Activated naive CD8-positive, alpha-beta T cell treated with anti-CD3 and anti-CD28 coated beads, Interleukin-2, amount 50 U/mL, for 24 hours (primary cell): ENCODE measurements around the gene PLEKHA7.

Source experiments
- ATAC-seq: fragments of 150-1000 bp; cut with Tn5 transposase; one replicate; pipeline ENCODE4 v1.10.0; 2021
- DNase-seq: peaks from one replicate; pipeline ENCODE4 v3.0.0; 2021
- H3K27ac Mint-ChIP-seq: one replicate; pipeline ENCODE4 v1.8.0; 2021; ENCODE audit warnings: mild to moderate bottlenecking, mixed read lengths
- H3K27me3 Mint-ChIP-seq: one replicate; pipeline ENCODE4 v1.8.0; 2021; ENCODE audit warnings: mixed read lengths
- H3K36me3 Mint-ChIP-seq: one replicate; pipeline ENCODE4 v1.8.0; 2021; ENCODE audit warnings: low read depth, mixed read lengths
- H3K4me1 Mint-ChIP-seq: one replicate; pipeline ENCODE4 v1.8.0; 2021; ENCODE audit warnings: mixed read lengths
- H3K4me3 Mint-ChIP-seq: one replicate; pipeline ENCODE4 v1.8.0; 2021; ENCODE audit warnings: mild to moderate bottlenecking, moderate library complexity, mixed read lengths
- H3K9me3 Mint-ChIP-seq: one replicate; pipeline ENCODE4 v1.8.0; 2021; ENCODE audit warnings: mixed read lengths

The PLEKHA7 gene

GRCh38 chr11:16956538-16957153, 57.6 kb downstream of the PLEKHA7 start:
- Mint-ChIP-seq H3K9me3 (no peaks in the 10 kb centered on the region), H3K27ac (no peak overlapping the region)
- ATAC-seq: no peak

DNA sequence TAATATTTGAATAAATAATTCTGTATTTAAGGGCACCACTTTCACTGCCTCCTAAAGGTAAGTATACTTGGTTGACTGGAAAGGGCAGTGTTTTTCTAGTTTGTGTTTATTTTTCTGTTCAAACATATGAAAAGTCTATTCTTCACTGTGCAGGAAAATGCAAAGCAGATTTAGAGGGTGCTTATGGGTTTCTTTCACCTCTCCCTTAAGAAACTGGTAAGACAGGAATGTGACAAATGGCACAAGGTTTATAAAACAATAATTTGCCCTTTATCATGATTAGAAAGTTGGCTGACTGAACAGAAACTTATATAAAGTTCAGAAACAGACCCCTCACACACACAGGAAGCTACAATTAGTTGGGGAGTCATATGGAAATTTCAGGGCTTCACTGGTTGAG, 60.6 kb downstream of the PLEKHA7 start:
- Mint-ChIP-seq H3K4me3 (no peak overlapping the region), H3K4me1 (no peaks in the 10 kb centered on the region), H3K9me3 (no peaks in the 10 kb centered on the region), H3K27ac (no peak overlapping the region), H3K36me3 (no peaks in the 10 kb centered on the region), H3K27me3 (no peaks in the 10 kb centered on the region)
- DNase-seq (no peak), ATAC-seq (no peak)

More at GRCh38 chr11:16956538-16957153, 57.6 kb downstream of the PLEKHA7 start:
- Mint-ChIP-seq H3K36me3 (no peaks in the 10 kb centered on the region), H3K4me1 (no peaks in the 10 kb centered on the region), H3K4me3 (no peak overlapping the region), H3K27me3 (no peaks in the 10 kb centered on the region)
- no peak for DNase-seq

DNA sequence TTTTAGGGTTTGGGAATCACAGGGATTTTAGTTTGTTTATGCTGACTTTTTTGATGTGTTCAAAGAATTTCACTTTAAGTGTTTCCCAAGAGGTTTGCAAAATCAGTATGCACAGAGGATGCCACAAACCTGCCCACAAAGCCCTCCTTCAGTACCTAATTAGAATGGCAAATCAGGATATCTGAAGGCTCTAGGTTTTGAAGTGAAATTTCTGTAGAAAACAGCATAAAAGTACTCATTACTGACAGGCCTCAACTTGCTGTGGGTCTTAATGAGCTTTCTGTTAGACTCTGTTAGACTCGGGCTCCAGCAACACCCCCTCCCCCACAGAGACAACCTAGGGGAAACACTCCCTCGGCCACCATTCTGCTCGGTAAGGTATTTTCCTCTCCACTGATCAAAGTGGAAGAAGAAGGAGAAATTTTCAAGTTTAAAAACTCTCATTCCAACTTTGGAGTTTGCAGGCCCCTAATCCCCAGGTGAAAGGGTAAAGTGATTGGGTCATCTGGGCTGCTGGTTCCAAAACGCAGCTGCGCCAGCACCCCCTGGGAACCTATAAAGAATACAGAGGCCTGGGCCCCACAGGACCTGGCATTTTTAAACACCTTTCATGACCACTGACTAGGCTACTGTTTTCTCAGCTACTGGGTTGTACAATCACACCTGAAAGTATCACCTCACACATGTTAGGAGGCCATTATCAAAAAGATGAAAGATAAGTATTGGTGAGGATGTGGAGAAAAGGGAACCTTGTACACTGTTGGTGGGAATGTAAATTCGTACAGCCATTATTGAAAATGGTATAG, 67.5 kb downstream of the PLEKHA7 start:
- no peaks in the 10 kb centered on the region for H3K27me3 Mint-ChIP-seq
- H3K4me3 Mint-ChIP-seq: no peak overlapping the region
- H3K4me1 Mint-ChIP-seq: peaks cover 10% of the 10 kb centered on the region
- H3K36me3 Mint-ChIP-seq: no peaks in the 10 kb centered on the region
- ATAC-seq (peak; percentile 50), DNase-seq (no peak)
- no peaks in the 10 kb centered on the region for H3K9me3 Mint-ChIP-seq
- H3K27ac Mint-ChIP-seq: no peak overlapping the region

- Mint-ChIP-seq H3K4me3 (no peak overlapping the region), H3K9me3 (no peaks in the 10 kb centered on the region), H3K36me3 (no peaks in the 10 kb centered on the region), H3K27ac (no peak overlapping the region), H3K27me3 (no peaks in the 10 kb centered on the region), H3K4me1 (peaks cover 10% of the 10 kb centered on the region)
- peak; percentile 89 for ATAC-seq
- DNase-seq: peak; percentile 61
These were observed 68.3 kb downstream of the PLEKHA7 start for GRCh38 chr11:16945671-16946469.

DNA sequence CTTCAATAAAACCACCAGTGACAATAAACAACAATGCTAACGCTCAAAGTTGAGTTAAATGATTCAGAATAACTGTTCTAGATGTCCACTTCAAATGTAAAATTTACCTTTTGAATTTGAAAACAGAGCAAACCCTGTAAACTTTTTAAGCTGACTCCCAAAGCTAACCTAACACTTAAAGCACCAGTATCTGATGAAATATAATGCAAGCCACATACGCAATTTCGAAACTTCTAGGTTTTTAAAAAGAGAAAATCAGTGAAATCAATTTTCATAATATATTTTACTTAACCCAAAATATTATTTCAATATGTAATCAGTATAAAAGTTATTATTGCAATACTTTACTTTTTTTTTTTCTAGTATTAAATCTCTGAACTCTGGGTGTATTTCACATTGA, 71.3 kb downstream of the PLEKHA7 start:
- Mint-ChIP-seq H3K36me3 (no peaks in the 10 kb centered on the region), H3K4me3 (no peak overlapping the region), H3K4me1 (peaks cover 10% of the 10 kb centered on the region), H3K9me3 (no peaks in the 10 kb centered on the region), H3K27me3 (peaks cover 2% of the 10 kb centered on the region), H3K27ac (no peak overlapping the region)
- DNase-seq (no peak), ATAC-seq (no peak)

DNA sequence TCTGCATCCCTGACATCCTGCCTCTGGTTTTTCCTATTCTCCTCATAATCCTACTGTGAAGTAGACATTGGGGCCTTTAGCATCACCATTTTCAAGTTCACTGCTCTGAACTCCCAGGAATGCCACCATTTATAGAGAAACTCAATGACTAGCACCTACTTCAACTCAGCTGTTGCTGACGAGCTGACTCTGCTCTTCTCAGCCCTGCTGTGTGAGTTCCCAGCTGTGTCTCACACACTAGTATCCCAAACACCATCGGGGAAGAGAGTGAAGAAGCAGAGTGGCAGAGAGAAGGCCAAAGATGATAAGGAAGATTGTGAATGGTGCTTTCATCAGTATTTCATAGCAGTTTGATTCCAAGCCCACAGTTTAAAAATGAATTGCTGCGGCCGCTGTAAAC, 71.9 kb downstream of the PLEKHA7 start:
- H3K4me3 Mint-ChIP-seq: no peak overlapping the region
- ATAC-seq (no peak), DNase-seq (no peak)
- peaks cover 2% of the 10 kb centered on the region for H3K27me3 Mint-ChIP-seq
- H3K36me3 Mint-ChIP-seq: no peaks in the 10 kb centered on the region
- H3K4me1 Mint-ChIP-seq: peaks cover 10% of the 10 kb centered on the region
- no peak overlapping the region for H3K27ac Mint-ChIP-seq
- no peaks in the 10 kb centered on the region for H3K9me3 Mint-ChIP-seq

DNA sequence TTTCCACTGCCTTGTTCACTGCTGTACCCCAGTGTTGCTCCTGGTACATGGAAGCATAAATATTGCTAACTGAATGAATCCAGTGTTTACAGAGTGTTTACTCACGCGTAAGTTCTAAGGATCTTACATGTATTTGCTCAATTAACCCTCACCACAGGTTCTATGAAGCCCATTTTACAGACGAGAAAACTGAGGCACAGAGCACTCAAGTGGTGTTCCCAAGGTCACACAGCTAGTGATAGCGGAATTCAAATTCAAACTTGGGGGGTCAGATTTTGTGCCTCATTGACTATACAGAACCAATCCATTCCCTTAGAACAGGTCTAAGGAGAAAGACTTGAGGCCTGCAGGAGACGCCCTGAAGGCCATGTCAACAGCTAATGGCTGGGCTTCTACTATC, 72.3 kb downstream of the PLEKHA7 start:
- ATAC-seq (no peak), DNase-seq (no peak)
- H3K4me3 Mint-ChIP-seq: no peak overlapping the region
- H3K9me3 Mint-ChIP-seq: no peaks in the 10 kb centered on the region
- H3K36me3 Mint-ChIP-seq: no peaks in the 10 kb centered on the region
- peaks cover 2% of the 10 kb centered on the region for H3K27me3 Mint-ChIP-seq
- H3K27ac Mint-ChIP-seq: no peak overlapping the region
- peaks cover 9% of the 10 kb centered on the region for H3K4me1 Mint-ChIP-seq

DNA sequence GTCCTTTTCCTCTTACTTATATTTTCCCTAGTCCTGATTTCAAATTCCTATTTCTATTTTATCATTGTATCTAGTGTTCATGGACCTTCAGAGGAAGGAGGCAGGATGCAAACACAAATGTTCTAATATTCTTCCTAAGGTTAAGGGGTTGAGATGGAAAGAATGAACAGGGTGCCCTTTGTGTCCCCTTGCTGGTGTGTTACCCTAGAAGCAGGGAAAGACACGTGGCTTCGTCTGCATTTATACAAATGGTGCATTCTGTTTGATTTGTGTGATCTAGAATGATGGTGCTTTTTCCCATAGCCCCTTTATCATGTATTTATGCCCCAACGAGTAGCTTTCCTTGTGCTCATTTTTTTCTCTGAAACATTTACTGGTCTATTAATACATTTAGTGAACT, 76.2 kb downstream of the PLEKHA7 start:
- no peaks in the 10 kb centered on the region for H3K36me3 Mint-ChIP-seq

DNA sequence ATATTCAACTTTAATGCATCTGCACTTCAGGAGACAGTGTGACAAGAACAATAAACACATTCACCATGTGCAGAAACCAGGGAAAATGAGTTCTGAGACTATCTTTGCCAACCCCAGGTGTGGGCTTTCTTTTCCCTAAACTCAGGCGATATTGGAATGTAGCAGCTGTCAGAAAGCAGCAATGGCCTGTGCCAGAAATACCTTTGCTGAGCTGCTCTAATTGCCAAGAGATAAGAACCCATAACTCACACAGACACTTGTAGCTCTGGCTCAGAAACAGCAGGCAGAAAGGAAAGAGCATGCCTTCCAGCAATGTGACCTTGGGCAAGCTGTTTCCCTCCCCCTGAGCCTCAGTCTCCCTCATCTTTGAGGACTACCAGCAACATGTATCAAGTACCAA, 77.6 kb downstream of the PLEKHA7 start:
- H3K27ac Mint-ChIP-seq: no peak overlapping the region
- ATAC-seq (no peak), DNase-seq (no peak)
- H3K36me3 Mint-ChIP-seq: no peaks in the 10 kb centered on the region
- H3K9me3 Mint-ChIP-seq: no peaks in the 10 kb centered on the region
- no peak overlapping the region for H3K4me3 Mint-ChIP-seq
- peaks cover 18% of the 10 kb centered on the region for H3K27me3 Mint-ChIP-seq
- peaks cover 5% of the 10 kb centered on the region for H3K4me1 Mint-ChIP-seq

More for the DNA sequence above, 76.2 kb downstream of the PLEKHA7 start:
- peaks cover 16% of the 10 kb centered on the region for H3K27me3 Mint-ChIP-seq
- ATAC-seq: no peak
- no peak overlapping the region for H3K4me3 Mint-ChIP-seq
- no peak for DNase-seq
- no peak overlapping the region for H3K27ac Mint-ChIP-seq
- H3K9me3 Mint-ChIP-seq: no peaks in the 10 kb centered on the region
- H3K4me1 Mint-ChIP-seq: peaks cover 5% of the 10 kb centered on the region

- DNase-seq (peak; percentile 32), ATAC-seq (no peak)
These were observed 78.5 kb downstream of the PLEKHA7 start for GRCh38 chr11:16935518-16936302.

DNA sequence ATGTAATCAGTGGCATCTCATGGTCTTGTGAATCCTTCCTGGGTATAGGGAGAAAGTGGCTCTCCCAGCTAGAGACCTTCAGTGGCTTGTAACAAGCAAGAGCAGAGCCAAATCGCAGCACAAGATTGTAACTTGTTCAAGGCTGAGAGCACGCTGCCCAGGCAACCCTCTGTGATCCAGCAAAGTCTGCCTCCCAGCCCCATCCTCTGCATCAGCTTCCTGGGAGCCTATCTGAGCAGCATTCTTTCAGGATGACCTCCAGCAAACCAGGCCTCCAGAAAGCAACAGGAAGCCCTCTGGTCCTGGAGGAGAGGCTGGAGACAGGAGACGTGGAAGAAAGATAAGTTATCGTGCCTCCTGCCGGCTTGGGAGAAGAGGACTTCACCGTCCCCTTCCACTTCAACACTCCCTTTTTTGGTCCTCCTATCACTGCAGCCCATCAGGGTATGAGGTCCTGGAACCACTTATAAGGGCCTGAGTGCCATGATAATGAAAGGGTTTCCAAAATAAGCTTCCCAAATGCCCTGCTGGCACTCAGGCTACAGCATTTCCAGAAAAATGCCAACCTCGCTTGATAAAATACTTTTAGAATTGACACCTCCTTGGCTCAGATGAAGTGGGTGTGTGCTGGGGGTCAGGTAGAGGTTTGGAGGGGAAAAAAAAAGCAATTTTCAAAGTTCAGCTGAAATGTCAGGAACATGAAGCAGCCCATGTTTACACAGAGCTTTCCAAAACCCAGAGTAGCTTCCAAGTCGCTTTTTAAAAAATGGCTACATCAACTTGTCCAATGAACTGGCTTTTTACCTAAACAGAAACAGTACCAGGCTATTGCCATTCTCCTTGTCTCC, 80.2 kb downstream of the PLEKHA7 start:
- H3K27ac Mint-ChIP-seq: no peak overlapping the region

More at GRCh38 chr11:16935518-16936302, 78.5 kb downstream of the PLEKHA7 start:
- H3K4me1 Mint-ChIP-seq: peaks cover 5% of the 10 kb centered on the region
- H3K9me3 Mint-ChIP-seq: no peaks in the 10 kb centered on the region
- peaks cover 20% of the 10 kb centered on the region for H3K27me3 Mint-ChIP-seq
- H3K36me3 Mint-ChIP-seq: no peaks in the 10 kb centered on the region
- peak overlapping the region; percentile 27 for H3K27ac Mint-ChIP-seq
- no peak overlapping the region for H3K4me3 Mint-ChIP-seq

GRCh38 chr11:16933291-16933690, 80.9 kb downstream of the PLEKHA7 start:
- peaks cover 23% of the 10 kb centered on the region for H3K27me3 Mint-ChIP-seq
- no peak for ATAC-seq
- no peaks in the 10 kb centered on the region for H3K9me3 Mint-ChIP-seq
- peaks cover 5% of the 10 kb centered on the region for H3K4me1 Mint-ChIP-seq
- H3K36me3 Mint-ChIP-seq: no peaks in the 10 kb centered on the region
- DNase-seq: no peak
- H3K27ac Mint-ChIP-seq: no peak overlapping the region
- H3K4me3 Mint-ChIP-seq: no peak overlapping the region

More for the DNA sequence above, 80.2 kb downstream of the PLEKHA7 start:
- H3K27me3 Mint-ChIP-seq: peaks cover 21% of the 10 kb centered on the region
- no peaks in the 10 kb centered on the region for H3K9me3 Mint-ChIP-seq
- H3K36me3 Mint-ChIP-seq: no peaks in the 10 kb centered on the region
- no peak for DNase-seq
- H3K4me1 Mint-ChIP-seq: peaks cover 5% of the 10 kb centered on the region
- H3K4me3 Mint-ChIP-seq: no peak overlapping the region
- no peak for ATAC-seq

- Mint-ChIP-seq H3K4me1 (peaks cover 17% of the 10 kb centered on the region), H3K27ac (no peak overlapping the region), H3K27me3 (peaks cover 41% of the 10 kb centered on the region), H3K9me3 (no peaks in the 10 kb centered on the region), H3K4me3 (no peak overlapping the region), H3K36me3 (no peaks in the 10 kb centered on the region)
- DNase-seq (no peak), ATAC-seq (no peak)
These were observed 86.2 kb downstream of the PLEKHA7 start for GRCh38 chr11:16928044-16928443.
